Trophoblast cell (in vitro differentiated cells and primary cell): ENCODE data around the gene GPHA2. TPM values are rescaled to one million over a fixed set of nuclear protein-coding genes. Genes with fewer than 3 reads are reported as not detected.
"Not testable (repeated sequence)": the region's sequence is repeated elsewhere in the genome, so short reads cannot be mapped to it uniquely, and the experiment has no call there.

Experiments
- DNase-seq, 2 donors: peaks; one replicate each; pipeline ENCODE4 v3.0.0-alpha.2; 2016
- H2AFZ ChIP-seq: 2 replicates; pipeline ENCODE4 v1.6.1; 2013; ENCODE audit warnings: low read length, moderate library complexity, mild to moderate bottlenecking; ENCODE audit not compliant: insufficient read depth, poor library complexity
- H2AK5ac ChIP-seq: 2 replicates; pipeline ENCODE4 v1.6.1; 2013; ENCODE audit warnings: mild to moderate bottlenecking, low read length
- H2BK120ac ChIP-seq: 2 replicates; pipeline ENCODE4 v1.6.1; 2013; ENCODE audit warnings: low read length, mild to moderate bottlenecking, moderate library complexity; ENCODE audit not compliant: insufficient read depth, poor library complexity
- H2BK12ac ChIP-seq: 2 replicates; pipeline ENCODE4 v1.6.1; 2013; ENCODE audit warnings: mild to moderate bottlenecking, low read length, moderate library complexity
- H2BK5ac ChIP-seq: 2 replicates; pipeline ENCODE4 v1.6.1; 2013; ENCODE audit warnings: low read length, low read depth, moderate library complexity, mild to moderate bottlenecking; ENCODE audit not compliant: poor library complexity
- H3K14ac ChIP-seq: 2 replicates; pipeline ENCODE4 v1.6.1; 2013; ENCODE audit warnings: mild to moderate bottlenecking, low read length
- H3K18ac ChIP-seq: 2 replicates; pipeline ENCODE4 v1.6.1; 2013; ENCODE audit warnings: mild to moderate bottlenecking, low read length
- H3K23ac ChIP-seq: 2 replicates; pipeline ENCODE4 v1.6.1; 2013; ENCODE audit warnings: low read length
- H3K27ac ChIP-seq: 2 replicates; pipeline ENCODE4 v1.5.1; 2013; ENCODE audit warnings: low read depth, mild to moderate bottlenecking, inconsistent platforms, low read length, moderate library complexity
- H3K27me3 ChIP-seq: 2 replicates; pipeline ENCODE4 v1.6.1; 2013; ENCODE audit warnings: inconsistent platforms, mild to moderate bottlenecking, low read length, moderate library complexity; ENCODE audit not compliant: insufficient read depth
- H3K36me3 ChIP-seq, 2 experiments: 1 replicate in 1 of 2; 2 replicates in 1 of 2; pipeline ENCODE4 v1.6.1; 2013; ENCODE audit warnings: low read length in 2 of 2, mild to moderate bottlenecking in 2 of 2, moderate library complexity in 1 of 2; ENCODE audit not compliant: insufficient read depth in 2 of 2, control insufficient read depth in 1 of 2
- H3K4ac ChIP-seq: 2 replicates; pipeline ENCODE4 v1.6.1; 2013; ENCODE audit warnings: low read depth, mild to moderate bottlenecking, low read length, moderate library complexity
- H3K4me1 ChIP-seq, 2 experiments: 1 replicate in 1 of 2; 2 replicates in 1 of 2; pipeline ENCODE4 v1.6.1; 2013; ENCODE audit warnings: low read length in 2 of 2, mild to moderate bottlenecking in 2 of 2, moderate library complexity in 1 of 2; ENCODE audit not compliant: insufficient read depth in 2 of 2, control insufficient read depth in 1 of 2
- H3K4me2 ChIP-seq: 2 replicates; pipeline ENCODE4 v1.6.1; 2013; ENCODE audit warnings: inconsistent platforms, mild to moderate bottlenecking, low read length, moderate library complexity
- H3K4me3 ChIP-seq: 2 replicates; pipeline ENCODE4 v1.5.1; 2013; ENCODE audit warnings: mild to moderate bottlenecking, low read depth, low read length, inconsistent platforms
- H3K79me1 ChIP-seq: one replicate; pipeline ENCODE4 v1.6.1; 2013; ENCODE audit warnings: low read length
- H3K79me2 ChIP-seq: 2 replicates; pipeline ENCODE4 v1.6.1; 2013; ENCODE audit warnings: low read length, mild to moderate bottlenecking; ENCODE audit not compliant: control insufficient read depth, insufficient read depth, poor library complexity
- H3K9ac ChIP-seq: 2 replicates; pipeline ENCODE4 v1.6.1; 2013; ENCODE audit warnings: mild to moderate bottlenecking, low read length
- H3K9me3 ChIP-seq: 2 replicates; pipeline ENCODE4 v1.6.1; 2013; ENCODE audit warnings: low read depth, mild to moderate bottlenecking, control low read depth, inconsistent platforms, low read length; ENCODE audit not compliant: insufficient read depth
- H4K12ac ChIP-seq: 2 replicates; pipeline ENCODE4 v1.6.1; 2013; ENCODE audit warnings: low read depth, mild to moderate bottlenecking, low read length, moderate library complexity
- H4K8ac ChIP-seq: 2 replicates; pipeline ENCODE4 v1.6.1; 2013; ENCODE audit warnings: low read depth, mild to moderate bottlenecking, low read length, moderate library complexity
- H4K91ac ChIP-seq: one replicate; pipeline ENCODE4 v1.6.1; 2013; ENCODE audit warnings: low read depth, mild to moderate bottlenecking, low read length, moderate library complexity
- WGBS: extraction: QIAGEN DNeasy Blood & Tissue Kit; methylation state at CpG from one replicate; pipeline ENCODE4 v1.1.7; 2013; ENCODE audit warnings: missing lambda C conversion rate; ENCODE audit not compliant: insufficient read length, insufficient coverage; ENCODE audit errors: extremely low coverage; 5-methylcytosine and 5-hydroxymethylcytosine counted together
- polyA plus RNA-seq: library from polyadenylated mRNA; stranded (reverse); fragments of 200-250 nt; gene quantifications from 2 replicates; pipeline ENCODE4 v1.2.3, GENCODE V29; 2013

Gene GPHA2
- 0.19 TPM in 1 of 2 replicates, not detected in the other for polyA plus RNA-seq

DNA sequence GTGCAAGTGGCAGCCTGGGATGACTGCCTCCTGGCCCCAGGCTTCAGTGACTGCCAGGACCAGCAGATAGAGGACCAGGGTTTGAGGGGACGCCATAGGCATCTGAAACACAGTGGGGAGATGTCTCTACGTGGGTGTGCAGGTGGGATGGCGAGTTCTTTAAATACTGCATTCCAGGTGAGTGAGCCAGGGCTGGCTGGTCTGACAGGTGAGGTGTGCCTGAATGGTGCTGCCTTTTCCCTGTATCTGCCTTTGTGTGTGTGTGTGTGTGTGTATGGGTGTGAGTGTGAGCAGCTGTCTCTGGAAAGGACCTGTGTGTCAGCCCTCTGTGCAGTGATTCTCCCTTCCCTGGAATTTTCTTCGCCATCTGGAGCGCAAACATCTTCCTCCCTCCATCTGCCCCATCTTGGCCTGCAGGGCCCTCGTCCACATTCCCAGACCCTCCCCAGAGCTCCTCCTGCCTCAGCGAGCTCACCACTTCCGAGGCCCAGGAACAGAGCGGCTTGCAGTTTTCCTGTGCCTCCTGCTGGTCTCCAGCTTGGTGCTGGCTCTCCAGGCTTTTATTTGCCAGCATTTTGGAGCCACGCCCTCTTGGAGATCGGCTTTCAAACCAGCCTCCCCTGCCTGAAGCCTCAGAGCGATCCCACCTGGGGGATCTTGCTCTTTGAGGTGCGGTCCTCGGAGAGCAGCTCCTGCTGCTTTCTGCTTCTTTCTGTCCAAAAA, at the start of gene GPHA2:
Gene GPHA2, minus strand, starts transcription at position 535 of the 723 bp plus-strand sequence. Its CDS starts 433 bp downstream, at position 102.
- Histone ChIP-seq H3K79me2 (no peaks in the 10 kb centered on the region), H2BK5ac (no peak within 1 kb of the TSS), H2AFZ (no peak within 1 kb of the TSS), H3K27me3 (no peaks in the 10 kb centered on the region), H3K23ac (no peak within 1 kb of the TSS), H3K4ac (no peak within 1 kb of the TSS), H3K9me3 (peaks cover 2% of the 10 kb centered on the region), H4K91ac (no peak within 1 kb of the TSS), H3K9ac (peak within 1 kb of the TSS; percentile 22), H4K8ac (no peak within 1 kb of the TSS), H3K27ac (no peak within 1 kb of the TSS), H4K12ac (no peak within 1 kb of the TSS), H3K18ac (no peak within 1 kb of the TSS), H3K4me3 (no peak within 1 kb of the TSS), H2BK120ac (no peak within 1 kb of the TSS), H3K79me1 (no peaks in the 10 kb centered on the region), H3K14ac (no peak within 1 kb of the TSS), H3K4me1 (peaks cover 0 to 7% of the 10 kb centered on the region in 2 experiments), H3K4me2 (no peak within 1 kb of the TSS), H3K36me3 (peaks cover 14 to 22% of the 10 kb centered on the region in 2 experiments), H2AK5ac (no peak within 1 kb of the TSS), H2BK12ac (no peak within 1 kb of the TSS)
- DNase-seq: peak in 1 of 2 donors; percentile 30
- no CpG with 5 or more reads among the region's 14 CpGs for WGBS

GRCh38 chr11:64983339-64983738, 47.6 kb upstream of the GPHA2 start:
- H3K4ac ChIP-seq, H2BK120ac ChIP-seq, H2AK5ac ChIP-seq, H3K27me3 ChIP-seq, H3K79me2 ChIP-seq, H4K8ac ChIP-seq, H3K14ac ChIP-seq, H3K18ac ChIP-seq, H4K12ac ChIP-seq, H3K36me3 ChIP-seq, H3K79me1 ChIP-seq, H2BK12ac ChIP-seq, DNase-seq, H2AFZ ChIP-seq, H3K4me1 ChIP-seq, H3K27ac ChIP-seq, H3K4me2 ChIP-seq, H3K9ac ChIP-seq, H3K23ac ChIP-seq, H3K4me3 ChIP-seq, H3K9me3 ChIP-seq, H4K91ac ChIP-seq, H2BK5ac ChIP-seq: not testable (repeated sequence)
- WGBS: no CpG with 5 or more reads among the region's 5 CpGs

- Histone ChIP-seq H2AK5ac (no peak overlapping the region), H3K27ac (no peak overlapping the region), H3K9ac (no peak overlapping the region), H4K8ac (no peak overlapping the region), H3K27me3 (no peaks in the 10 kb centered on the region), H4K12ac (no peak overlapping the region), H3K23ac (no peak overlapping the region), H2BK120ac (no peak overlapping the region), H3K4me3 (no peak overlapping the region), H3K14ac (no peak overlapping the region), H3K4ac (no peak overlapping the region), H4K91ac (no peak overlapping the region), H3K4me1 (no peaks in the 10 kb centered on the region), H3K36me3 (no peaks in the 10 kb centered on the region), H3K9me3 (no peaks in the 10 kb centered on the region), H2BK5ac (no peak overlapping the region), H3K18ac (no peak overlapping the region), H3K79me2 (no peaks in the 10 kb centered on the region), H3K4me2 (no peak overlapping the region), H2AFZ (no peak overlapping the region), H2BK12ac (no peak overlapping the region), H3K79me1 (no peaks in the 10 kb centered on the region)
- no peak for DNase-seq
- WGBS: no CpG with 5 or more reads among the region's 2 CpGs
These were observed 41.0 kb upstream of the GPHA2 start for GRCh38 chr11:64976651-64977050.

DNA sequence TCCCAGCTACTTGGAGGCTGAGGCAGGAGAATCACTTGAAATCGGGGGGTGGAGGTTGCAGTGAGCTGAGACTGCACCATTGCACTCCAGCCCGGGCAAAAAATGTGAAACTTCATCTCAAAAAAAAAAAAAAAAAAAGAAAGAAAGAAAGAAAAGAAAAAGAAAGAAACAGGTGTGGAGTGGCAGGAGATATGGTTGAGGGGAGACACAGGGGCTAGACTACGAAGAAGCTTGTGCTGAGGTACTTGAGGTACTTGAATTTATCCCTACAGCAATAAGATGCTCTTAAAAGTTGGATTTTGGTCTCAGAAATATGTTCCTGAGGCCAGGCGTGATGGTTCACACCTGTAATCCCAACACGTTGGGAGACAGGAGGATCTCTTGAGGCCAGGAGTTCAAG, 38.4 kb upstream of the GPHA2 start:
- Histone ChIP-seq H4K91ac (no peak overlapping the region), H3K9me3 (no peaks in the 10 kb centered on the region), H3K79me1 (no peaks in the 10 kb centered on the region), H3K36me3 (no peaks in the 10 kb centered on the region), H3K4me3 (no peak overlapping the region), H3K79me2 (no peaks in the 10 kb centered on the region), H3K9ac (no peak overlapping the region), H3K27ac (no peak overlapping the region), H2AFZ (no peak overlapping the region), H3K4me2 (no peak overlapping the region), H2BK120ac (no peak overlapping the region), H2BK5ac (no peak overlapping the region), H2BK12ac (no peak overlapping the region), H3K4me1 (no peaks in the 10 kb centered on the region), H2AK5ac (no peak overlapping the region), H3K4ac (no peak overlapping the region), H4K12ac (no peak overlapping the region), H3K14ac (no peak overlapping the region), H4K8ac (no peak overlapping the region), H3K27me3 (no peaks in the 10 kb centered on the region), H3K23ac (no peak overlapping the region), H3K18ac (no peak overlapping the region)
- no peak for DNase-seq
- no CpG with 5 or more reads among the region's 5 CpGs for WGBS
